H1 (cell line): ENCODE measurements around the gene BLNK. TPM values are rescaled to one million over a fixed set of nuclear protein-coding genes. Genes with fewer than 3 reads are reported as not detected.

ENCODE experiments used
- FOSL1 ChIP-seq: IDR thresholded peaks from 2 replicates; pipeline ENCODE4 v1.6.1; 2011; ENCODE audit warnings: mild to moderate bottlenecking, low read depth, low read length, moderate library complexity; ENCODE audit not compliant: insufficient read depth
- SP2 ChIP-seq: IDR thresholded peaks from 2 replicates; pipeline ENCODE4 v1.6.1; 2012; ENCODE audit warnings: mild to moderate bottlenecking, low read length, inconsistent platforms
- TAF7 ChIP-seq: optimal IDR thresholded peaks from 2 replicates; pipeline ENCODE3; 2011; ENCODE audit warnings: low read depth, mild to moderate bottlenecking, inconsistent platforms, low read length, moderate library complexity, borderline replicate concordance
- TBP ChIP-seq: IDR thresholded peaks from 2 replicates; pipeline ENCODE4 v1.6.1; 2011; ENCODE audit warnings: low read depth, low read length, improper control_type of control experiment
- polyA plus RNA-seq, 7 experiments: library from polyadenylated mRNA; depleted of rRNA in 3 of 7; stranded (reverse) in 5 of 7; unstranded in 2 of 7; fragments of >200 nt in 5 of 7; fragments of 200-250 nt in 2 of 7; gene quantifications; 1 replicate in 5 of 7; 2 replicates in 1 of 7; 4 replicates in 1 of 7; pipeline versions ENCODE4 v1.2.1 to v1.2.3, GENCODE V29; 2011 to 2013; ENCODE audit warnings: missing spikeins in 2 of 7, mixed read lengths in 2 of 7
- total RNA-seq: library from RNA; stranded (reverse); fragmentation: NEBNext Ultra II Directional; extraction: Animal tissue kit (Norgen Biotek cat#: 25700); gene quantifications from 2 replicates; pipeline ENCODE4 v1.2.1, GENCODE V29; 2021

BLNK gene
- total and polyA plus RNA-seq, 2 of the 8 experiments (the other 6 are each of a cell fraction or from before 2014, with no cell fraction given): not detected

DNA sequence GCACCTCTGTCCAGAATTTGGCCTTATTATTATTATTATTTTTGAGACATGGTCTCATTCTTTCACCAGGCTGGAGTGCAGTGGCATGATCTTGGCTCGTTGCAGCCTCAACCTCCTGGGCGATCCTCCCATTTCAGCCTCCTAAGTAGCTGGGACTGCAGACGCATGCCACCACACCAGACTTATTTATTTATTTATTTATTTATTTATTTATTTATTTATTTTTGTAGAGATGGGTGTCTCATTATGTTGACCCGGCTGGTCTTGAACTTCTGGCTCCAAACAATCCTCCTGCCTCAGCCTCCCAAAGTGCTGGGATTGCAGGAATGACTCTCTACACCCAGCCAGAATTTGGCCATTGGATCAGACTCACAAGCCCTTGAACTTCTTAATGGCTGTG lies 6.4 kb downstream of the BLNK start (continued):
- TF ChIP-seq SP2 (no peak), FOSL1 (no peak), TAF7 (no peak), TBP (no peak)
